Gastrocnemius medialis (tissue), 4 donors: ENCODE data around the gene PROC. TPM values are rescaled to one million over a fixed set of nuclear protein-coding genes. Genes with fewer than 3 reads are reported as not detected.

Experiments
- ATAC-seq, 2 donors: fragments of 150-250 bp; one replicate each; pipeline ENCODE4 v1.9.1; 2016
- DNase-seq, 2 donors: peaks; one replicate each; pipeline ENCODE4 v3.0.0-alpha.2; 2019
- H3K27ac ChIP-seq, 4 donors: fragments of 200-600 bp; sonication (generic); 1 replicate in 1 of 4; 2 replicates in 3 of 4; pipeline ENCODE4 v1.5.1; 2016 to 2018; ENCODE audit warnings: mild to moderate bottlenecking in 2 of 4, moderate library complexity in 1 of 4
- H3K27me3 ChIP-seq, 3 donors: fragments of 200-600 bp; sonication (generic) in 2 of 3; 1 replicate in 1 of 3; 2 replicates in 2 of 3; pipeline versions ENCODE4 v1.5.1 to v1.6.0; 2016 to 2019; ENCODE audit warnings: mild to moderate bottlenecking in 1 of 3, moderate library complexity in 1 of 3
- H3K36me3 ChIP-seq, 2 donors: fragments of 200-600 bp; sonication (generic) in 1 of 2; one replicate each; pipeline ENCODE4 v1.5.1; 2017 to 2018
- H3K4me1 ChIP-seq, 2 donors: fragments of 200-600 bp; sonication (generic) in 1 of 2; one replicate each; pipeline ENCODE4 v1.5.1; 2016 to 2017; ENCODE audit warnings: mild to moderate bottlenecking in 2 of 2
- H3K4me3 ChIP-seq, 4 donors: fragments of 200-600 bp; sonication (generic) in 3 of 4; 1 replicate in 1 of 4; 2 replicates in 3 of 4; pipeline ENCODE4 v1.5.1; 2016 to 2019; ENCODE audit warnings: mild to moderate bottlenecking in 2 of 4
- H3K9me3 ChIP-seq, 3 donors: fragments of 200-600 bp; sonication (generic) in 2 of 3; 1 replicate in 1 of 3; 2 replicates in 2 of 3; pipeline ENCODE4 v1.5.1; 2016 to 2019
- CTCF ChIP-seq, 5 experiments: fragments of 450-650 bp in 3 of 5; fragments of 200-600 bp in 2 of 5; sonication (generic) in 2 of 5; IDR thresholded peaks in 4 of 5; conservative IDR thresholded peaks in 1 of 5; 1 replicate in 4 of 5; 2 replicates in 1 of 5; pipeline ENCODE4 v1.5.1; 2016 to 2019; ENCODE audit warnings: antibody characterized with exemption in 5 of 5, mild to moderate bottlenecking in 3 of 5, moderate library complexity in 3 of 5
- POLR2A ChIP-seq, 2 donors: fragments of 450-650 bp; IDR thresholded peaks; one replicate each; pipeline ENCODE4 v1.6.1; 2017; ENCODE audit warnings: antibody characterized with exemption in 2 of 2, mild to moderate bottlenecking in 2 of 2, moderate library complexity in 2 of 2
- in situ Hi-C, 4 donors: fragments of 200-750 bp; cut with MboI; loops; one replicate each; pipeline versions ENCODE4 v1.15.0 to v1.8.0; 2017; ENCODE audit warnings: low sequenced_read_pairs in 4 of 4
- intact Hi-C: fragments of 100-400 bp; cut with DNase I; formaldehyde crosslinking; loops from one replicate; pipeline ENCODE4 v1.15.1; 2023; ENCODE audit warnings: low total_unique reads
- total RNA-seq, 4 donors: library from RNA; depleted of rRNA; stranded (reverse); fragments of >200 nt; gene quantifications; one replicate each; pipeline versions ENCODE4 v1.1.0 to v1.2.3, GENCODE V29; 2016

The PROC gene
- total RNA-seq, 4 donors from 2014 or later, result 0.29 to 0.58 TPM; not detected in 2

GRCh38 chr2:127428815-127429109 lies 10.5 kb downstream of the PROC start:
- Histone ChIP-seq H3K4me3 (no peak overlapping the region), H3K27me3 (peaks cover 7 to 11% (median 8%) of the 10 kb centered on the region in 3 donors), H3K36me3 (no peaks in the 10 kb centered on the region), H3K9me3 (no peaks in the 10 kb centered on the region), H3K27ac (no peak overlapping the region), H3K4me1 (peaks cover 0 to under 1% of the 10 kb centered on the region in 2 donors)
- intact Hi-C loops (no loop called here), in situ Hi-C loops (no loop called here)
- no peak for ATAC-seq
- TF ChIP-seq POLR2A (IDR thresholded peaks at IDR 0.05) (no peak), CTCF (IDR thresholded peaks at IDR 0.05 in 4 of 5, conservative IDR thresholded peaks at IDR 0.05 in 1 of 5) (no peak)
- DNase-seq, result no peak

GRCh38 chr2:127429291-127429690 lies 11.1 kb downstream of the PROC start:
- no peaks in the 10 kb centered on the region for H3K4me1 ChIP-seq
- DNase-seq, result no peak
- intact Hi-C loops (no loop called here), in situ Hi-C loops (no loop called here)
- peaks cover 2 to 6% (median 2%) of the 10 kb centered on the region in 3 donors for H3K27me3 ChIP-seq
- H3K27ac ChIP-seq, result no peak overlapping the region
- no peak for ATAC-seq
- no peak overlapping the region for H3K4me3 ChIP-seq
- H3K9me3 ChIP-seq, result no peaks in the 10 kb centered on the region
- no peak for TF ChIP-seq POLR2A (IDR thresholded peaks at IDR 0.05)
- no peak for TF ChIP-seq CTCF (IDR thresholded peaks at IDR 0.05 in 4 of 5, conservative IDR thresholded peaks at IDR 0.05 in 1 of 5)
- no peaks in the 10 kb centered on the region for H3K36me3 ChIP-seq

- DNase-seq (no peak), ATAC-seq (no peak)
- H3K27ac ChIP-seq, result no peak overlapping the region
- H3K4me3 ChIP-seq, result no peak overlapping the region
- H3K9me3 ChIP-seq, result no peaks in the 10 kb centered on the region
- TF ChIP-seq CTCF (IDR thresholded peaks at IDR 0.05 in 4 of 5, conservative IDR thresholded peaks at IDR 0.05 in 1 of 5) (no peak), POLR2A (IDR thresholded peaks at IDR 0.05) (no peak)
- in situ Hi-C loops, result no loop called here
- H3K4me1 ChIP-seq, result no peaks in the 10 kb centered on the region
- H3K36me3 ChIP-seq, result no peaks in the 10 kb centered on the region
- no peaks in the 10 kb centered on the region for H3K27me3 ChIP-seq
- intact Hi-C loops, result no loop called here
Observed at GRCh38 chr2:127429844-127430425, 11.7 kb downstream of the PROC start.

- no peak overlapping the region for H3K27ac ChIP-seq
- no peaks in the 10 kb centered on the region for H3K36me3 ChIP-seq
- TF ChIP-seq CTCF (IDR thresholded peaks at IDR 0.05 in 4 of 5, conservative IDR thresholded peaks at IDR 0.05 in 1 of 5) (no peak), POLR2A (IDR thresholded peaks at IDR 0.05) (no peak)
- no peaks in the 10 kb centered on the region for H3K27me3 ChIP-seq
- H3K4me1 ChIP-seq, result no peaks in the 10 kb centered on the region
- intact Hi-C loops (no loop called here), in situ Hi-C loops (no loop called here)
- no peak for ATAC-seq
- no peak overlapping the region for H3K4me3 ChIP-seq
- DNase-seq, result no peak
- no peaks in the 10 kb centered on the region for H3K9me3 ChIP-seq
Observed at GRCh38 chr2:127431408-127432023, 13.3 kb downstream of the PROC start.

- intact Hi-C loops (no loop called here), in situ Hi-C loops (no loop called here)
- Histone ChIP-seq H3K36me3 (no peaks in the 10 kb centered on the region), H3K4me1 (no peaks in the 10 kb centered on the region), H3K27me3 (no peaks in the 10 kb centered on the region), H3K27ac (no peak overlapping the region), H3K9me3 (no peaks in the 10 kb centered on the region), H3K4me3 (no peak overlapping the region)
- DNase-seq, result no peak
- TF ChIP-seq POLR2A (IDR thresholded peaks at IDR 0.05) (no peak), CTCF (IDR thresholded peaks at IDR 0.05 in 4 of 5, conservative IDR thresholded peaks at IDR 0.05 in 1 of 5) (no peak)
- no peak for ATAC-seq
Observed at GRCh38 chr2:127434515-127434914, 16.3 kb downstream of the PROC start.
